Keratinocyte (primary cell): ENCODE data around the gene CCDC192.

ENCODE experiments used
- CTCF ChIP-seq, 3 experiments: IDR thresholded peaks in 1 of 3; conservative IDR thresholded peaks in 1 of 3; optimal IDR thresholded peaks in 1 of 3; 2 replicates in 2 of 3; 3 replicates in 1 of 3; pipeline versions ENCODE3 to v1.5.1; 2011; ENCODE audit warnings: low read length in 3 of 3, mild to moderate bottlenecking in 3 of 3, moderate library complexity in 2 of 3, control low read depth in 1 of 3, inconsistent platforms in 1 of 3; ENCODE audit not compliant: insufficient read depth in 2 of 3; ENCODE audit errors: extremely low read depth in 1 of 3
- EZH2 ChIP-seq: IDR thresholded peaks from one replicate; pipeline ENCODE4 v1.6.1; 2012; ENCODE audit warnings: inconsistent platforms, mild to moderate bottlenecking, low read length, moderate library complexity

- no peak for TF ChIP-seq CTCF (optimal IDR thresholded peaks at IDR 0.05 in 1 of 3, IDR thresholded peaks at IDR 0.05 in 1 of 3, conservative IDR thresholded peaks at IDR 0.05 in 1 of 3; ENCODE audit: extremely low read depth in 1 of 3, insufficient read depth in 2 of 3, low read length in 3 of 3)
- no peak for TF ChIP-seq EZH2
These were observed 90.7 kb downstream of the CCDC192 start for GRCh38 chr5:127793879-127794278.
